NB4 (cell line): ENCODE data around the gene METRNL.

Experiments
- CTCF ChIP-seq: IDR thresholded peaks from one replicate; pipeline ENCODE4 v1.5.1; 2012; ENCODE audit warnings: low read depth, low read length
- POLR2A ChIP-seq: IDR thresholded peaks from 2 replicates; pipeline ENCODE4 v1.6.1; 2011; ENCODE audit warnings: mild to moderate bottlenecking; ENCODE audit not compliant: insufficient read length; ENCODE audit errors: extremely low read depth

DNA sequence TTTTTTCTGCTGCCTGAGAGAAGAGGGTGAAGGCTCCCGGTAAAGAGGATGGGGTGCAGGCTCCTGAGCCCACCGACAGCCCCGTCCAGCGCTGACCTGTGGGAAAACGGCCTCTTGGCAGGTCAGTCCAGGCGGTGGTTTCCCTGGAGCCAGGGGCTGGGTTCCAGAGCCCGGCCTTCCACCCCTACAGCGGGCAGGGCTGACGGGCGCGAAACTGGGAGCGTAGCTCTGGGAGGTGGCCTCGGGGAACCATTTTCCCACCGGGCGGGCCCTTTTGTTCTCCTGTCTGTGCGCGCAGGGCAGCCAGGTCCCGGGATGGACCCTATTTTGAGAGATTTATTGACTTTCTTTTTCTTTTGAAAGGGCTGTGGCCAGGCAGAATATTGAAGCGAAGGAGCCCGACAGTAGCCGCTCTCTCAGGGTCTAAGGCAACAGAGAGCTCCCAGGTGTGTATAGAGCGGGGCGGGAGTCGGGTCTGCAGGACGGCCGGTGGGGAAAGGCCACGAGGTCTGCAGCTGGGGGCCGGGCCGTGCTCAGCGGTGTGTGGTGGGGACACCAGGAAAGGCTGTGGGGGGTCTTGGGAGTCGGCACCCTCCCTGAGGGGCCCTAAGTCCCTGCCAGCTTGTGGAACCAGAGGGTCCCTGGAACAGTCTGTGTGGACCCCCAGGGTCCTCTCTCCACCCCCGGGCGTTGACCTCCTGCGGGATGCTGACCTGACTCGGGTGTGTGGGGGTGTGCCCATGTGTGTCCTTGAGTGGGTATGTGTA lies 32.3 kb downstream of the METRNL start:
- TF ChIP-seq CTCF (no peak), POLR2A (no peak)
